ENCODE results near the gene PRDX3.

PRDX3 gene

GRCh38 chr10:119178372-119179119 is at the start of gene PRDX3:
Gene PRDX3, minus strand, starts transcription at chr10:119178812. Its CDS starts 22 bp downstream, at chr10:119178790.
- DNase-seq (ENCODE audit: low read depth, low spot score): peak; percentile 83

GRCh38 chr10:119227825-119228224 is 49.2 kb upstream of the PRDX3 start:
- no peak for DNase-seq (ENCODE audit: low read depth, low spot score)

- no peak for DNase-seq (ENCODE audit: low read depth, low spot score)
These were observed 46.6 kb upstream of the PRDX3 start for GRCh38 chr10:119225083-119225658.

- DNase-seq (ENCODE audit: low read depth, low spot score): no peak
These were observed 44.4 kb upstream of the PRDX3 start for GRCh38 chr10:119222966-119223386.

GRCh38 chr10:119222537-119222936 is 43.9 kb upstream of the PRDX3 start:
- DNase-seq (ENCODE audit: low read depth, low spot score): no peak

- no peak for DNase-seq (ENCODE audit: low read depth, low spot score)
These were observed 43.1 kb upstream of the PRDX3 start for GRCh38 chr10:119221666-119222065.

GRCh38 chr10:119221201-119221600 is 42.6 kb upstream of the PRDX3 start:
- no peak for DNase-seq (ENCODE audit: low read depth, low spot score)

GRCh38 chr10:119219871-119220270 is 41.3 kb upstream of the PRDX3 start:
- DNase-seq (ENCODE audit: low read depth, low spot score): no peak

GRCh38 chr10:119217991-119218490 is 39.4 kb upstream of the PRDX3 start:
- no peak for DNase-seq (ENCODE audit: low read depth, low spot score)

- DNase-seq (ENCODE audit: low read depth, low spot score): no peak
These were observed 38.8 kb upstream of the PRDX3 start for GRCh38 chr10:119217401-119217800.

GRCh38 chr10:119216127-119216526 is 37.5 kb upstream of the PRDX3 start:
- no peak for DNase-seq (ENCODE audit: low read depth, low spot score)

- DNase-seq (ENCODE audit: low read depth, low spot score): no peak
These were observed 36.8 kb upstream of the PRDX3 start for GRCh38 chr10:119215371-119215770.

GRCh38 chr10:119211625-119212441 is 33.2 kb upstream of the PRDX3 start:
- no peak for DNase-seq (ENCODE audit: low read depth, low spot score)

GRCh38 chr10:119211176-119211575 is 32.6 kb upstream of the PRDX3 start:
- no peak for DNase-seq (ENCODE audit: low read depth, low spot score)

- DNase-seq (ENCODE audit: low read depth, low spot score): no peak
These were observed 32.0 kb upstream of the PRDX3 start for GRCh38 chr10:119210633-119211032.

GRCh38 chr10:119209736-119210355 is 31.2 kb upstream of the PRDX3 start:
- no peak for DNase-seq (ENCODE audit: low read depth, low spot score)

GRCh38 chr10:119209035-119209735 is 30.6 kb upstream of the PRDX3 start:
- peak; percentile 31 for DNase-seq (ENCODE audit: low read depth, low spot score)

GRCh38 chr10:119208553-119208940 is 29.9 kb upstream of the PRDX3 start:
- DNase-seq (ENCODE audit: low read depth, low spot score): no peak

GRCh38 chr10:119207713-119208552 is 29.3 kb upstream of the PRDX3 start:
- no peak for DNase-seq (ENCODE audit: low read depth, low spot score)

- DNase-seq (ENCODE audit: low read depth, low spot score): peak; percentile 90
These were observed 28.7 kb upstream of the PRDX3 start, which contains the start of gene GRK5 for GRCh38 chr10:119207366-119207666. Gene GRK5, plus strand, starts transcription at chr10:119207571. Its CDS starts 347 bp downstream, at chr10:119207918.
